ENCODE results near the gene DCC. TPM values are rescaled to one million over a fixed set of nuclear protein-coding genes. Genes with fewer than 3 reads are reported as not detected.

Gene DCC
- not detected for total RNA-seq

GRCh38 chr18:52339891-52340371, at the start of gene DCC:
Gene DCC, plus strand, starts transcription at chr18:52340197. Its CDS starts 591 bp downstream, at chr18:52340788.
- H3K27me3 Mint-ChIP-seq: peaks cover 30% of the 10 kb centered on the region
- H3K27ac Mint-ChIP-seq: no peak within 1 kb of the TSS
- ATAC-seq: no peak
- CTCF ChIA-PET: no interaction called here
- no peak within 1 kb of the TSS for H3K4me3 Mint-ChIP-seq
- H3K4me1 Mint-ChIP-seq: no peaks in the 10 kb centered on the region
- H3K36me3 Mint-ChIP-seq: no peaks in the 10 kb centered on the region
- H3K9me3 Mint-ChIP-seq (ENCODE audit: low read depth): no peaks in the 10 kb centered on the region
- DNase-seq: no peak

- DNase-seq: no peak
- CTCF ChIA-PET: no interaction called here
- Mint-ChIP-seq H3K4me1 (no peaks in the 10 kb centered on the region), H3K27ac (no peak overlapping the region), H3K27me3 (no peaks in the 10 kb centered on the region), H3K4me3 (no peak overlapping the region), H3K36me3 (no peaks in the 10 kb centered on the region), H3K9me3 (ENCODE audit: low read depth) (no peaks in the 10 kb centered on the region)
- ATAC-seq: no peak
These were observed 29.3 kb upstream of the DCC start for GRCh38 chr18:52310651-52311050.

GRCh38 chr18:52311331-52311730, 28.7 kb upstream of the DCC start:
- no peaks in the 10 kb centered on the region for H3K9me3 Mint-ChIP-seq (ENCODE audit: low read depth)
- no peak overlapping the region for H3K4me3 Mint-ChIP-seq
- no peak for DNase-seq
- H3K27ac Mint-ChIP-seq: no peak overlapping the region
- H3K36me3 Mint-ChIP-seq: no peaks in the 10 kb centered on the region
- no peak for ATAC-seq
- CTCF ChIA-PET: no interaction called here
- no peaks in the 10 kb centered on the region for H3K27me3 Mint-ChIP-seq
- no peaks in the 10 kb centered on the region for H3K4me1 Mint-ChIP-seq

GRCh38 chr18:52312346-52312745, 27.7 kb upstream of the DCC start:
- no peak overlapping the region for H3K27ac Mint-ChIP-seq
- no peak for ATAC-seq
- no peaks in the 10 kb centered on the region for H3K4me1 Mint-ChIP-seq
- DNase-seq: no peak
- CTCF ChIA-PET: no interaction called here
- H3K9me3 Mint-ChIP-seq (ENCODE audit: low read depth): peaks cover 2% of the 10 kb centered on the region
- no peak overlapping the region for H3K4me3 Mint-ChIP-seq
- H3K27me3 Mint-ChIP-seq: no peaks in the 10 kb centered on the region
- no peaks in the 10 kb centered on the region for H3K36me3 Mint-ChIP-seq

GRCh38 chr18:52313213-52313612, 26.8 kb upstream of the DCC start:
- Mint-ChIP-seq H3K4me3 (no peak overlapping the region), H3K36me3 (no peaks in the 10 kb centered on the region), H3K27me3 (no peaks in the 10 kb centered on the region), H3K9me3 (ENCODE audit: low read depth) (peaks cover 2% of the 10 kb centered on the region), H3K27ac (no peak overlapping the region), H3K4me1 (no peaks in the 10 kb centered on the region)
- CTCF ChIA-PET: no interaction called here
- no peak for ATAC-seq
- DNase-seq: no peak

- no peak overlapping the region for H3K4me3 Mint-ChIP-seq
- H3K4me1 Mint-ChIP-seq: no peaks in the 10 kb centered on the region
- no peak for ATAC-seq
- H3K27me3 Mint-ChIP-seq: no peaks in the 10 kb centered on the region
- DNase-seq: no peak
- CTCF ChIA-PET: no interaction called here
- peaks cover 2% of the 10 kb centered on the region for H3K9me3 Mint-ChIP-seq (ENCODE audit: low read depth)
- H3K27ac Mint-ChIP-seq: no peak overlapping the region
- H3K36me3 Mint-ChIP-seq: no peaks in the 10 kb centered on the region
These were observed 20.5 kb upstream of the DCC start for GRCh38 chr18:52319424-52319983.

- CTCF ChIA-PET: no interaction called here
- DNase-seq (no peak), ATAC-seq (no peak)
- no peak overlapping the region for H3K4me3 Mint-ChIP-seq
- no peaks in the 10 kb centered on the region for H3K36me3 Mint-ChIP-seq
- H3K4me1 Mint-ChIP-seq: no peaks in the 10 kb centered on the region
- H3K27ac Mint-ChIP-seq: no peak overlapping the region
- no peaks in the 10 kb centered on the region for H3K9me3 Mint-ChIP-seq (ENCODE audit: low read depth)
- no peaks in the 10 kb centered on the region for H3K27me3 Mint-ChIP-seq
These were observed 17.7 kb upstream of the DCC start for GRCh38 chr18:52322307-52322706.

- CTCF ChIA-PET: no interaction called here
These were observed 16.2 kb upstream of the DCC start for GRCh38 chr18:52323802-52324201.

GRCh38 chr18:52325997-52326396, 14.0 kb upstream of the DCC start:
- no peak for ATAC-seq
- Mint-ChIP-seq H3K27ac (no peak overlapping the region), H3K4me3 (no peak overlapping the region), H3K36me3 (no peaks in the 10 kb centered on the region), H3K9me3 (ENCODE audit: low read depth) (no peaks in the 10 kb centered on the region), H3K27me3 (no peaks in the 10 kb centered on the region), H3K4me1 (no peaks in the 10 kb centered on the region)
- no peak for DNase-seq
- CTCF ChIA-PET: no interaction called here

More at GRCh38 chr18:52323802-52324201, 16.2 kb upstream of the DCC start:
- ATAC-seq (no peak), DNase-seq (no peak)
- no peaks in the 10 kb centered on the region for H3K9me3 Mint-ChIP-seq (ENCODE audit: low read depth)
- H3K4me1 Mint-ChIP-seq: no peaks in the 10 kb centered on the region
- no peak overlapping the region for H3K4me3 Mint-ChIP-seq
- no peaks in the 10 kb centered on the region for H3K27me3 Mint-ChIP-seq
- H3K27ac Mint-ChIP-seq: no peak overlapping the region
- H3K36me3 Mint-ChIP-seq: no peaks in the 10 kb centered on the region

GRCh38 chr18:52333860-52334259, 6.1 kb upstream of the DCC start:
- Mint-ChIP-seq H3K4me1 (no peaks in the 10 kb centered on the region), H3K9me3 (ENCODE audit: low read depth) (no peaks in the 10 kb centered on the region), H3K4me3 (no peak overlapping the region), H3K36me3 (no peaks in the 10 kb centered on the region), H3K27ac (no peak overlapping the region), H3K27me3 (peaks cover 2% of the 10 kb centered on the region)
- DNase-seq: no peak
- ATAC-seq: no peak
- CTCF ChIA-PET: no interaction called here

GRCh38 chr18:52334307-52334706, 5.7 kb upstream of the DCC start:
- Mint-ChIP-seq H3K4me1 (no peaks in the 10 kb centered on the region), H3K27ac (no peak overlapping the region), H3K36me3 (no peaks in the 10 kb centered on the region), H3K27me3 (peaks cover 6% of the 10 kb centered on the region), H3K9me3 (ENCODE audit: low read depth) (no peaks in the 10 kb centered on the region), H3K4me3 (no peak overlapping the region)
- DNase-seq: no peak
- CTCF ChIA-PET: no interaction called here
- ATAC-seq: no peak

- no peak overlapping the region for H3K27ac Mint-ChIP-seq
- no peaks in the 10 kb centered on the region for H3K9me3 Mint-ChIP-seq (ENCODE audit: low read depth)
- H3K4me3 Mint-ChIP-seq: no peak overlapping the region
- DNase-seq (no peak), ATAC-seq (no peak)
- H3K27me3 Mint-ChIP-seq: peaks cover 9% of the 10 kb centered on the region
- H3K36me3 Mint-ChIP-seq: no peaks in the 10 kb centered on the region
- CTCF ChIA-PET: no interaction called here
- H3K4me1 Mint-ChIP-seq: no peaks in the 10 kb centered on the region
These were observed 5.1 kb upstream of the DCC start for GRCh38 chr18:52334896-52335295.

- CTCF ChIA-PET: no interaction called here
- Mint-ChIP-seq H3K4me3 (no peak overlapping the region), H3K27me3 (peaks cover 30% of the 10 kb centered on the region), H3K27ac (no peak overlapping the region), H3K36me3 (no peaks in the 10 kb centered on the region), H3K9me3 (ENCODE audit: low read depth) (no peaks in the 10 kb centered on the region), H3K4me1 (no peaks in the 10 kb centered on the region)
- DNase-seq: no peak
- ATAC-seq: no peak
These were observed 2.7 kb upstream of the DCC start for GRCh38 chr18:52337276-52337675.

GRCh38 chr18:52340406-52341102, 557 bp downstream of the DCC start:
- DNase-seq (no peak), ATAC-seq (no peak)
- Mint-ChIP-seq H3K27ac (no peak overlapping the region), H3K27me3 (peaks cover 30% of the 10 kb centered on the region), H3K4me1 (no peaks in the 10 kb centered on the region), H3K4me3 (no peak overlapping the region), H3K36me3 (no peaks in the 10 kb centered on the region), H3K9me3 (ENCODE audit: low read depth) (no peaks in the 10 kb centered on the region)
- CTCF ChIA-PET: no interaction called here

- H3K9me3 Mint-ChIP-seq (ENCODE audit: low read depth): no peaks in the 10 kb centered on the region
These were observed 1.1 kb downstream of the DCC start for GRCh38 chr18:52341103-52341432.

More at GRCh38 chr18:52341103-52341432, 1.1 kb downstream of the DCC start:
- peaks cover 30% of the 10 kb centered on the region for H3K27me3 Mint-ChIP-seq
- no peak overlapping the region for H3K27ac Mint-ChIP-seq
- ATAC-seq: no peak
- no peak overlapping the region for H3K4me3 Mint-ChIP-seq
- H3K36me3 Mint-ChIP-seq: no peaks in the 10 kb centered on the region
- no peak for DNase-seq
- no peaks in the 10 kb centered on the region for H3K4me1 Mint-ChIP-seq
- CTCF ChIA-PET: no interaction called here

All from activated CD8-positive, alpha-beta memory T cell treated with anti-CD3 and anti-CD28 coated beads, Interleukin-2, amount 10 ng/mL, durations not matched to agents 7 days and 5 days (primary cell).